ENCODE measurements around the gene INSRR.
A peak's percentile ranks its signal among the peaks of the same experiment; 100 is the strongest.

INSRR gene

GRCh38 chr1:156893048-156893953 lies 34.4 kb upstream of the INSRR start, which contains the start of gene PEAR1:
Gene PEAR1 (plus strand): TSS chr1:156893718. CDS start chr1:156903927, 10,209 bp downstream.
- H3K36me3 ChIP-seq = no peaks in the 10 kb centered on the region
- H3K27ac ChIP-seq = no peak within 1 kb of the TSS
- TF ChIP-seq CTCF (IDR thresholded peaks at IDR 0.05) = no peak
- H3K9me3 ChIP-seq = no peaks in the 10 kb centered on the region
- peaks cover 93% of the 10 kb centered on the region for H3K27me3 ChIP-seq
- H3K4me1 ChIP-seq (ENCODE audit: control insufficient read depth in 1 of 2, insufficient read depth in 1 of 2, low read depth in 1 of 2, low read length in 1 of 2) = peaks cover 18 to 21% of the 10 kb centered on the region in 2 experiments
- H3K4me3 ChIP-seq (ENCODE audit: low read depth in 1 of 2, low read length in 1 of 2) = peak within 1 kb of the TSS in 1 of 2 experiments; percentile 40

DNA sequence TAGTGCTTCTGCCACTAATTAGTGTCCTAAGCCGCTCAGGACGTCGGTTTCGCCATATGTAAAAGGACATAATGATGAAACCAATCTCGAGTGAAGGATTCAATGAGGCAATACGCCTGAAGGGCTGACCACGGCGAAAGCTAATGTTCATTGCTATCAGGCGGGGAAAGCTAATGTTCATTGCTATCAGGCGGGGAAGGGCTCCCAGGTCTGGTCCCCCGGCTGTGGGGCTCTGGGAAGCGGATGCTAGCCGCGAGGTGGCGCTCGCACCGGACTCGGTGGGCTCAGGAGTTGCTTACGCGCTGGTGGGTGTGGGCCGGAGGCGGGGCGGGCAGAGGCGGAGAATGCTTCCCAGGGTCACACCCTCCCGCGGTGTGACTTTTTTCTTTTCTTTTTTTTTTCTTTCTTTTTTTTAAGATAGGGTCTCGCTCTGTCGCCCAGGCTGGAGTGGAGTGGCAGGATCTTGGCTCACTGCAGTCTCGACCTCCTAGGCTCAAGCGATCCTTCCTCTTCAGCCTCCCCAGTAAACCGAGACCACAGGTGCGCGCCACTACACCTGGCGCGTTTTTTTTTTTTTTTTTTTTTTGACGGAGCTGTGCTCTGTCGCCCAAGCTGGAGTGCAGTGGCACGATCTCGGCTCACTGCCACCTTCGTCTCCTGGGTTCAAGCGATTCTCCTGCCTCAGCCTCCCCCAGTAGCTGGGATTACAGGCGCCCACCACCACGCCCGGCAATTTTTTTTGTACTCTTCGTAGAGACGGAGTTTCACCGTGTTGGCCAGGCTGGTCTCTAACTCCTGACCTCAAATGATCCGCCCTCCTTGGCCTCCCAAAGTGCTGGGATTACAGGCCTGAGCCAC lies 33.5 kb upstream of the INSRR start:
- Histone ChIP-seq H3K27ac (no peak overlapping the region), H3K36me3 (no peaks in the 10 kb centered on the region), H3K9me3 (no peaks in the 10 kb centered on the region), H3K4me3 (ENCODE audit: low read depth in 1 of 2, low read length in 1 of 2) (peak overlapping the region; percentile 40), H3K27me3 (peaks cover 93% of the 10 kb centered on the region), H3K4me1 (ENCODE audit: control insufficient read depth in 1 of 2, insufficient read depth in 1 of 2, low read depth in 1 of 2, low read length in 1 of 2) (peaks cover 14 to 20% of the 10 kb centered on the region in 2 experiments)
- peak; percentile 11 for TF ChIP-seq CTCF (IDR thresholded peaks at IDR 0.05)

DNA sequence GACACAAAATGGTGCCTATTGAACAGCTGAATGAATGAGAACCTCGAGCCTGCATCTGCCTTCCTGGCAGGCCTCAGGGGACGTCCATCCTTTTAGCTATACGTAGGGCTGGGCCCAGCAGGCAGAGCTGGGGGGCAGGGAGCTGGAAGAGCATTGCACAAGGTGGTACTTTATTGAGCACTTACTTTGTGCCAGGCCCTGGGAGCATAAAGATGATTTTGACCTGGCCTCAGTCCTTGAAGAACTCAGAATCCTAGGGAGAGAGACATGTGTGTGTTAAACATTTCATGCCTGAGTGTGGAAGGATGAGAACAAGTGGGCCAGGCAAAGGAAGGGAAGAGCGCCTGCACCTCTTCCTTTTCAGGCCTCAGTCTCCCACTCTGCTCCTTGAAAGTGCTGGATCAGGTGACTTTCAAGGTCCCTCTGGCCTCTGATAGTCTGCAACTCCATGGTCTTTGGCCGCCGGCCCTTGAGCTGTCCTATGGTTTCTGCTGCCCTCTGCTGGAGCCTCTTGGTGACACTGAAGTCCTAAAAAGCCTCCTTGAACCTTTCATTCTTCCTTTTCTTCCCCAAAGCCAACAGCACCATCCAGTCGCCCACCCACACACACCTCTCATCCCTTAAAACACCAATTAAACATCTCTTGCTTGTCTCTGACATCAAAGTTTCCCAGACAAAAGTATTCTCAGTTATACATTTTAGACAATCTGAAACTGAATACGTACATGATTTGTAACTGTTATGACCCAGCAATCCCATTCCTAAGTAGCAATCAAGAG lies 31.1 kb upstream of the INSRR start:
- no peak for TF ChIP-seq CTCF (IDR thresholded peaks at IDR 0.05)
- Histone ChIP-seq H3K4me3 (ENCODE audit: low read depth in 1 of 2, low read length in 1 of 2) (no peak overlapping the region), H3K27me3 (peaks cover 95% of the 10 kb centered on the region), H3K4me1 (ENCODE audit: control insufficient read depth in 1 of 2, insufficient read depth in 1 of 2, low read depth in 1 of 2, low read length in 1 of 2) (peaks cover 14 to 20% of the 10 kb centered on the region in 2 experiments), H3K9me3 (no peaks in the 10 kb centered on the region), H3K36me3 (no peaks in the 10 kb centered on the region), H3K27ac (no peak overlapping the region)

GRCh38 chr1:156887734-156888133 lies 28.8 kb upstream of the INSRR start:
- Histone ChIP-seq H3K27me3 (peaks cover 82% of the 10 kb centered on the region), H3K27ac (no peak overlapping the region)
- TF ChIP-seq CTCF (IDR thresholded peaks at IDR 0.05) = no peak

DNA sequence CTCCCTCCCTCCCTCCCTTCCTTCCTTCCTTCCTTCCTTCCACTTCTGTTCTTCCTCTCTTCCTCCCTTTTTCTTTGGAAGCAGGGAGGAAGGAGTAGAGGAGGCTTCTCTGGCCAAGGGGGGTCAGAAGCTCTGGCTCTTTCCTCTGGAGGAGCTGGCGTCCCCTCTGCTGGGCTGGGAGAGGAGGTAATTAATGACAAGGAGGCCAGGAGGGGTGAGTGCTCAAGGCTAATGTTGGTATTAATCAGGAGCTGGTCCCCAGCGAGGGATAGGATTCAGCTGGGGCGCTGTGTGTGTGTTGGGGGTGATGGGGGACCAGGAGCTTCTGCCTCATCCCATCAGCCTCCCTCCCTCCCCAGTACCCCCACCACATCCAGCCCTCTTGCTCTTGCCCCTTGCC lies 28.4 kb upstream of the INSRR start:
- Histone ChIP-seq H3K4me3 (ENCODE audit: low read depth in 1 of 2, low read length in 1 of 2) (no peak overlapping the region), H3K27me3 (peaks cover 81% of the 10 kb centered on the region), H3K36me3 (no peaks in the 10 kb centered on the region), H3K9me3 (no peaks in the 10 kb centered on the region), H3K27ac (no peak overlapping the region), H3K4me1 (ENCODE audit: control insufficient read depth in 1 of 2, insufficient read depth in 1 of 2, low read depth in 1 of 2, low read length in 1 of 2) (peaks cover 7 to 8% of the 10 kb centered on the region in 2 experiments)
- no peak for TF ChIP-seq CTCF (IDR thresholded peaks at IDR 0.05)

More at GRCh38 chr1:156887734-156888133, 28.8 kb upstream of the INSRR start:
- Histone ChIP-seq H3K36me3 (no peaks in the 10 kb centered on the region), H3K4me3 (ENCODE audit: low read depth in 1 of 2, low read length in 1 of 2) (no peak overlapping the region), H3K9me3 (no peaks in the 10 kb centered on the region), H3K4me1 (ENCODE audit: control insufficient read depth in 1 of 2, insufficient read depth in 1 of 2, low read depth in 1 of 2, low read length in 1 of 2) (peaks cover 10% of the 10 kb centered on the region in 2 experiments)

Data from neutrophil (primary cell).